Measurements from ENCODE around the gene EIF5B. TPM values are rescaled to one million over a fixed set of nuclear protein-coding genes. Genes with fewer than 3 reads are reported as not detected.

The EIF5B gene
- total RNA-seq, 4 donors from 2014 or later = 28.8 to 47.4 (median 42.3) TPM

- H3K9me3 ChIP-seq = no peaks in the 10 kb centered on the region
- H3K36me3 ChIP-seq = peaks cover 0 to 53% (median 7%) of the 10 kb centered on the region in 3 donors
- H3K4me1 ChIP-seq = peaks cover 0 to 9% (median 2%) of the 10 kb centered on the region in 4 donors
- no peak overlapping the region for H3K4me3 ChIP-seq
- DNase-seq (ENCODE audit: low spot score in 2 of 2) = no peak
- peak overlapping the region in 1 of 4 donors; percentile 11 for H3K27ac ChIP-seq
- WGBS, 2 donors = 71 to 76% methylated on average over 4 of the region's 4 CpGs
- no peak for TF ChIP-seq CTCF (IDR thresholded peaks at IDR 0.05)
- TF ChIP-seq POLR2A (IDR thresholded peaks at IDR 0.05) = no peak
- TF ChIP-seq EP300 (IDR thresholded peaks at IDR 0.05) = no peak
- no peaks in the 10 kb centered on the region for H3K27me3 ChIP-seq
These were observed 93.6 kb downstream of the EIF5B start for GRCh38 chr2:99430614-99431291.

GRCh38 chr2:99431587-99432275 is 94.5 kb downstream of the EIF5B start:
- H3K9me3 ChIP-seq = no peaks in the 10 kb centered on the region
- no peak for DNase-seq (ENCODE audit: low spot score in 2 of 2)
- no peak overlapping the region for H3K27ac ChIP-seq
- no peaks in the 10 kb centered on the region for H3K27me3 ChIP-seq
- H3K4me1 ChIP-seq = peaks cover 0 to 9% (median 2%) of the 10 kb centered on the region in 4 donors
- WGBS, 2 donors = 89 to 93% methylated on average over 12 of the region's 12 CpGs
- no peak overlapping the region for H3K4me3 ChIP-seq
- TF ChIP-seq POLR2A (IDR thresholded peaks at IDR 0.05) = no peak
- TF ChIP-seq EP300 (IDR thresholded peaks at IDR 0.05) = no peak
- TF ChIP-seq CTCF (IDR thresholded peaks at IDR 0.05) = no peak
- peaks cover 0 to 43% (median 7%) of the 10 kb centered on the region in 3 donors for H3K36me3 ChIP-seq

DNA sequence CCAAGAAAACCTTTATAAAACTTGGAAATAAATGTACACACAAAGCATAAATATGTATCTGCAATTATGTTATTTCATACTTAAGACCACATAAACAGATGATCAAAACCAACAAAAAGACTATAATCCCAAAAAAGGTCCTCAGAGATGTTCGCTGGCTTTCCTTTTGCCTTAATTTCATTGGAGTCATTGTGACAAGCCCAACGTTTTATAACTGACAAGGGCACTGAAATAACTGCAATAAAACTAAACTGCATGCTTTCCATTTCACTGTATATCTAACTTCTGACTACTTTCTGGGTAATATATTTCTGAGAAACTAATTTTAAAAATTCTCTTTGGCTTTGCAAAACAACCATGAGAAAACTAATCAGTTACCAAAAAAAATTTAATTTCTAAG is 96.2 kb downstream of the EIF5B start:
- Histone ChIP-seq H3K36me3 (peaks cover 0 to 34% (median 7%) of the 10 kb centered on the region in 3 donors), H3K9me3 (no peaks in the 10 kb centered on the region), H3K27me3 (no peaks in the 10 kb centered on the region), H3K4me3 (no peak overlapping the region), H3K27ac (no peak overlapping the region), H3K4me1 (peaks cover 0 to 9% (median 2%) of the 10 kb centered on the region in 4 donors)
- DNase-seq (ENCODE audit: low spot score in 2 of 2) = no peak
- WGBS, 2 donors = 61% methylated on average over 2 of the region's 2 CpGs
- TF ChIP-seq CTCF (IDR thresholded peaks at IDR 0.05) (no peak), POLR2A (IDR thresholded peaks at IDR 0.05) (no peak), EP300 (IDR thresholded peaks at IDR 0.05) (no peak)

GRCh38 chr2:99436874-99437273 is 99.7 kb downstream of the EIF5B start:
- TF ChIP-seq CTCF (IDR thresholded peaks at IDR 0.05) (no peak), POLR2A (IDR thresholded peaks at IDR 0.05) (no peak), EP300 (IDR thresholded peaks at IDR 0.05) (no peak)
- Histone ChIP-seq H3K9me3 (no peaks in the 10 kb centered on the region), H3K4me1 (no peaks in the 10 kb centered on the region), H3K4me3 (no peak overlapping the region), H3K27me3 (no peaks in the 10 kb centered on the region), H3K36me3 (peaks cover 0 to 37% (median 7%) of the 10 kb centered on the region in 3 donors), H3K27ac (no peak overlapping the region)
- DNase-seq (ENCODE audit: low spot score in 2 of 2) = no peak
- 97% methylated on average over 10 of the region's 10 CpGs for WGBS, 2 donors

GRCh38 chr2:99439971-99440505 is 102.8 kb downstream of the EIF5B start:
- H3K4me3 ChIP-seq = no peak overlapping the region
- WGBS, 2 donors = 71 to 80% methylated on average over 4 of the region's 4 CpGs
- H3K4me1 ChIP-seq = peaks cover 0 to 9% (median 0%) of the 10 kb centered on the region in 4 donors
- TF ChIP-seq EP300 (IDR thresholded peaks at IDR 0.05) = no peak
- no peak for TF ChIP-seq CTCF (IDR thresholded peaks at IDR 0.05)
- no peak for TF ChIP-seq POLR2A (IDR thresholded peaks at IDR 0.05)
- no peak overlapping the region for H3K27ac ChIP-seq
- no peaks in the 10 kb centered on the region for H3K9me3 ChIP-seq
- H3K27me3 ChIP-seq = no peaks in the 10 kb centered on the region
- H3K36me3 ChIP-seq = peaks cover 0 to 35% (median 5%) of the 10 kb centered on the region in 3 donors
- DNase-seq (ENCODE audit: low spot score in 2 of 2) = no peak

Measured in tibial nerve (tissue), 4 donors.